AG08395 (cell line): ENCODE results near the gene RPUSD2.

Experiments used
- DNase-seq: peaks from one replicate; pipeline ENCODE4 v3.0.0; 2012; ENCODE audit warnings: mixed read lengths, low spot score

RPUSD2 gene

GRCh38 chr15:40569129-40569953, at the start of gene RPUSD2:
Gene RPUSD2 (plus strand): TSS chr15:40569299. CDS start chr15:40569338, 39 bp downstream.
- DNase-seq: peak; percentile 96

GRCh38 chr15:40523611-40524010, 45.5 kb upstream of the RPUSD2 start:
- DNase-seq: no peak

GRCh38 chr15:40525855-40526254, 43.2 kb upstream of the RPUSD2 start:
- no peak for DNase-seq

GRCh38 chr15:40528801-40529200, 40.3 kb upstream of the RPUSD2 start:
- DNase-seq: no peak

GRCh38 chr15:40533763-40534364, 35.2 kb upstream of the RPUSD2 start:
- DNase-seq: no peak

GRCh38 chr15:40534371-40534770, 34.7 kb upstream of the RPUSD2 start:
- no peak for DNase-seq

- DNase-seq: no peak
Observed at GRCh38 chr15:40536501-40536900, 32.6 kb upstream of the RPUSD2 start.

- DNase-seq: no peak
Observed at GRCh38 chr15:40538976-40539375, 30.1 kb upstream of the RPUSD2 start.

GRCh38 chr15:40543082-40543481, 26.0 kb upstream of the RPUSD2 start:
- no peak for DNase-seq

- no peak for DNase-seq
Observed at GRCh38 chr15:40543631-40544294, 25.3 kb upstream of the RPUSD2 start.

- no peak for DNase-seq
Observed at GRCh38 chr15:40545457-40545856, 23.6 kb upstream of the RPUSD2 start.

- DNase-seq: no peak
Observed at GRCh38 chr15:40548610-40549009, 20.5 kb upstream of the RPUSD2 start.

- no peak for DNase-seq
Observed at GRCh38 chr15:40549894-40550293, 19.2 kb upstream of the RPUSD2 start.

- no peak for DNase-seq
Observed at GRCh38 chr15:40550341-40551037, 18.6 kb upstream of the RPUSD2 start.

- DNase-seq: no peak
Observed at GRCh38 chr15:40554161-40554525, 15.0 kb upstream of the RPUSD2 start.

GRCh38 chr15:40555876-40556275, 13.2 kb upstream of the RPUSD2 start:
- no peak for DNase-seq

GRCh38 chr15:40558952-40559742, 10.0 kb upstream of the RPUSD2 start:
- DNase-seq: no peak

GRCh38 chr15:40562691-40563090, 6.4 kb upstream of the RPUSD2 start:
- DNase-seq: no peak

- no peak for DNase-seq
Observed at GRCh38 chr15:40563426-40563825, 5.7 kb upstream of the RPUSD2 start.

GRCh38 chr15:40564591-40565332, 4.3 kb upstream of the RPUSD2 start, which contains the start of gene CCDC32:
Gene CCDC32 (minus strand): TSS chr15:40565042. CDS start chr15:40563015, 2,027 bp downstream.
- DNase-seq: peak; percentile 99
